Measurements from ENCODE around the gene ANKRD36C.
"Not testable (repeated sequence)": the region's sequence is repeated elsewhere in the genome, so short reads cannot be mapped to it uniquely, and the experiment has no call there.

Gene ANKRD36C

GRCh38 chr2:96008051-96008450 is 16.4 kb upstream of the ANKRD36C start:
- DNase-seq (ENCODE audit: low read depth in 2 of 3, low spot score in 2 of 3) = not testable (repeated sequence)

GRCh38 chr2:96006248-96006647 is 14.6 kb upstream of the ANKRD36C start:
- DNase-seq (ENCODE audit: low read depth in 2 of 3, low spot score in 2 of 3) = not testable (repeated sequence)

DNA sequence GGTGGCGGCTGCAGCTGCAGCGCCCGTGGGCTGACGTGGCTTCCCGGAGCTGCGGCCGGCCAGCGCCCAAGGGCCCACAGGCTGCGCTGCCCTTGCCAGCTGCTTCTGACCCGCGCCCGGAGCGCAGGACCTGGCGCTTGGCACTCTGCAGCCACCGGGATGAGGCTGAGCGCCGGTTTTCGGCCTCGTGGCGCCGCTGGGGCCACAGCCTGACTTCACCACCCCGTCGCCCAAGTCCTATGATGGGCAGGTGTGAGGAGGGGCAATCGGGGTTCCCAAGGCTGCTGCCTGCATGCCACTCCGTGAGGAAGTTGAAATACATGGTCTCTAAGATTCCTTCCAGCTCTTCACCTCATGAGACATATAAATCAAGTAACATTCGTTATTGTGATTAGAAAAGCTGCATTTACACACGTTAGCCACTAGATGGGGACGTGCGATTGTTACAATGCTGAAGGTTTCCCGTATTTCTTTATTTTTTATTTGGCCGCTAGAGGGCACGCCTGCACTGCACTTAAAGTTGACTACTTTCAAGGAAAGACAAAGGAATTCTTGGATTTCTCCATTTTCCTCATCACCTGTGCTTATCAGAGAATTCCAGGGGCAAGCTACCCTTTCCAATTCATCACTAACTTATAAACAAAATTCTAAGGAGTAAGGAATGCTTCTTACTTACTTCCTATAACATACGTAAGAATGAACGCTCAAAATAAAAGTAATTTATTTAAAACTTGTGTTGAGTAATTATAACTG is 1.1 kb upstream of the ANKRD36C start:
- peak in 1 of 3 experiments; percentile 32 for DNase-seq (ENCODE audit: low read depth in 2 of 3, low spot score in 2 of 3)

DNA sequence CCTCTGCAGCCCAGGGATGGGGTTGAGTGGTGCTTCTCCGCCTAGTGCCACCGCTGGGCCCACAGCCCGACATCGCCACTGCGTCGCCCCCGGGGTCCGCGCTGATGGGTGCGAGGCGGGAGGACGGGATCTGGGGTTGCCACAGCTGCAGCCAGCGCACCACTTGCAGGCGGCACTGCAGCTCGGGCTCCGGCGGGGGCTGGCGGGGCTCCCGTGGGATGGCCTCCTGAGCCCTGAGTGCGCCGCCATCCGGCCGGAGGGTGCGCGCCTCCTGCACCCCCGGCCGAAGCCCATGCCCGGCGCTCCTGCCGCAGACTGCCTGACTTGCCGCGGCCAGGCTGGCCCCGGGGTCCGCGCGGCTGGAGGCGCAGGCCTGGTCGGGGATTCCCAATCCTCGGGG is 478 bp upstream of the ANKRD36C start:
- DNase-seq (ENCODE audit: low read depth in 2 of 3, low spot score in 2 of 3) = not testable (repeated sequence)

DNA sequence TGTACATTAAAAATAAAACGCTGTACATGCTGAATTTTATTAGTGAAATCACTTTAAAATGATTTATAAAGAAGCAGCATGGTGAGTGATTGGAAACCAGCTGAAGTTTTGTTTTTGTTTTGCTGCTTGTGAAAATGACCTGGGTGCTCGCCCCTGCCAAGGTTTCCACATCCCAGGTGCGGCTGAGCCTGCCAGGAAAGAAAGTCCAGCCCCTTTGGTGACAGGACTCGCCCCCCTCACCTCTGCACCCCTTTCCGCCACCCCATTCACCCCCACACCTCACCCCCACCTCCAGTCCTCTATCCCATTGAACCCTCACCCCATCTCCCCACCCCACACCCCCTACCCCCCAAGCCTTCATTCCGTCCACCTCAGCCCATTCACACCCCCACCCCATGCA is 740 bp downstream of the ANKRD36C start:
- DNase-seq (ENCODE audit: low read depth in 2 of 3, low spot score in 2 of 3) = not testable (repeated sequence)

DNA sequence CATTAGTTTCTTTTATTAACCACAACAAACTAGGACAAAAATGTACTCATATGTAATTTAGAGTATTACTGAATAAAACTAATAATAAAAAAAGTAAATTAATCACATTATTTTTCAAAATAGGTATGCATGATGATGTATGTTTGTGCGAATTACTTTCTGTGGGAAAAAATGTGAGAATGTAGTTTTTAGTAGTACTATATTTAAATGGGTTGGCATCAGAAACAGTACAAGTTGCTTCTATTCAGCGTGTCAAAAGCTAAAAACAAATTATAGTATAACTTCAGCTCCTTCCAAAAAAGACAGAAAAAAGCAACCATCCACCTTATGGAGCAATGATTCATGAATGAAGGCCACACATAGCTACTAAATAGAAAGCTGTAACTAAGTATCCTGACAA is 40.0 kb downstream of the ANKRD36C start:
- not testable (repeated sequence) for DNase-seq (ENCODE audit: low read depth in 2 of 3, low spot score in 2 of 3)

DNA sequence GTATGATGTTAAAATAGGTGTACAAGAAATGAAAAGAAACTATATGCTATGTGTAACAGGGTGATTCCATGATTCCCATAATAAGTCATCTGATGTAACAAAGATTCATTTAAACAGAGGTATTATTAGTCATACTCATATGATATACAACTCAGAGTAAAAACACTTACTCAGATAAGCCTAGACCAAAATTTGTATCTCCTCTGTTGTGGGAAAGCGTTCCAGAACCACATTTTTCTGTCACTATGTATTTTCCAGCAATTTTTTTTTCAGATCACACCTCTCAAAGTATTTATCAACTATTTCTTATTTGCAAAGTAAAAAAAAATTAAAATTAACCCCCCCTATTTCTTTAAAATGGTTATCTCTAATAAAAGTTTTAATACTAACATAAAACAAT is 43.6 kb downstream of the ANKRD36C start:
- not testable (repeated sequence) for DNase-seq (ENCODE audit: low read depth in 2 of 3, low spot score in 2 of 3)

DNA sequence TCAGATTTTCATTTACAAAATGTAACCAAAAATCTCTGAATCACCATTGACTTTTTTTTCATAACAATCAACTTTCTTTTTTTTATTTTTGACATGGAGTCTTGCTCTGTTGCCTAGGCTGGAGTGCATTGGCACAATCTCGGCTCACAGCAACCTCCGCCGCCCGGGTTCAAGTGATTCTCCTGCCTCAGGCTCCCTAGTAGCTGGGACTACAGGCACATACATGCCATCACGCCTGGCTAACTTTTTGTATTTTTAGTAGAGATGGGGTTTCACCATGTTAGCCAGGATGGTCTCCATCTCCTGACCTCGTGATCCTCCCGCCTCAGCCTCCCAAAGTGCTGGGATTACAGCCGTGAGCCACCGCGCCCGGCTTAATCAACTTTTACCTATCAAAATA is 51.7 kb downstream of the ANKRD36C start:
- DNase-seq (ENCODE audit: low read depth in 2 of 3, low spot score in 2 of 3) = not testable (repeated sequence)

DNA sequence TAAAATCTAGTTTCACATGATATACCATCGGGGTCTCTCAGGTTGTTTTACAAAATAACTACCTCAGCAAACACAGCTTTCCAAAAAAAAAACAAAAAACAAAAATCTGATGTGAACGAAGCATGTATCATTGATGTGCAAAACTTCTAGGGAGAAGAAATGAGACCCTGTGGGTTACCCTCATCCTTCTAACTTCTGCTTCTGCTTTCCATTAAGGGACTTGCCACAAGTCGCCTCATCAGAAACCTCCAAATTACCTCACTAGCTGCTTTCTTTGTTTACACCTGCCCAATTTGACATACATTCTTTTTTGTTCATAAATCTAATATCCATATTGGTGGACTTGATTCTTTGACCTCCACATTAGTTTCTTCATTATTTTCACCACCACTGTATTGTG is 60.9 kb downstream of the ANKRD36C start:
- not testable (repeated sequence) for DNase-seq (ENCODE audit: low read depth in 2 of 3, low spot score in 2 of 3)

DNA sequence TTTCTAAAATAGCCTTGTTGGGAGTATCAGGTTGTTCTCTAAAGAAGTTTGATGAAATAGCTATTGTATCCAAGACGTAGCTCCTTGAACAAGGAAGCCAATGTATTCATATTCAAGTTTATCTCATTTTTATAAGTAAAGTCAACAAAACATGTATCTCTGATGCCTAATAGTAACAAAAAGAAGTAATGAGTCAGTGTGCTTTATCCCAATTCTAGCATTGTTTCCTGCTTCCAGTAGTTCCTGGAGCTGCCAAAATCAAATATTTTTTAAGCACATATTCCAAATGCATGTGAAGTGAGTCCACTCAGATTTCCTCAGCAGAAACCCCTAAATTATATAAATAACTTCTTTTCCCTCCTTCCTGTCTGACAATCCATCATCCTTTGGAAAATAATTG is 74.6 kb downstream of the ANKRD36C start:
- DNase-seq (ENCODE audit: low read depth in 2 of 3, low spot score in 2 of 3) = not testable (repeated sequence)

DNA sequence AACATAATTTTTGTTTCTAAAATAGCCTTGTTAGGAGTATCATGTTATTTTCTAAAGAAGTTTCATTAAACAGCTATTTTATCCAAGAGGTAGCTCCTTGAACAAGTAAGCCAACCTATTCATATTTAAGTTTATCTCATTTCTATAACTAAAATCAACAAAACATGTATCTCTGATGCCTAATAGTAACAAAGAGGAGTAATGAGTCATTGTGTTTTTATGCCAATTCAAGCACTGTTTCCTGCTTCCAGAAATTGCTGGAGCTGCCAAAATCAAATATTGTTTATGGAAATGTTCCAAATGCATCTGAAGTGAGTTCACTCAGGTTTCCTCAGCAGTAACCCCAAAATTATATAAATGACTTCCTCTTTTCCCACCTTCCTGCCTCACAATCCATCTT is 76.5 kb downstream of the ANKRD36C start:
- DNase-seq (ENCODE audit: low read depth in 2 of 3, low spot score in 2 of 3) = not testable (repeated sequence)

GRCh38 chr2:95911431-95911830 is 80.2 kb downstream of the ANKRD36C start:
- DNase-seq (ENCODE audit: low read depth in 2 of 3, low spot score in 2 of 3) = not testable (repeated sequence)

DNA sequence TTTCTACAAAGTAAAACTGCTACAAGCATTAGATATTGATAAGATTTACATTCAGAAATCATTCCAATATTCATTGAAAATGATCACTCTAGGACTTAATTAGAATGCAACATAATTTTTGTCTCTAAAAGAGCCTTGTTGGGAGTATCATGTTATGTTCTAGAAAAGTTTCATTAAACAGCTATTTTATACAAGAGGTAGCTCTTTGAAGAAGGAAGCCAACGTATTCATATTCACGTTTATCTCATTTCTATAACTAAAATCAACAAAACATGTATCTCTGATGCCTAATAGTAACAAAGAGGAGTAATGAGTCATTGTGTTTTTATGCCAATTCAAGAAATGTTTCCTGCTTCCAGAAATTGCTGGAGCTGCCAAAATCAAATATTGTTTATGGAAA is 97.2 kb downstream of the ANKRD36C start:
- DNase-seq (ENCODE audit: low read depth in 2 of 3, low spot score in 2 of 3) = not testable (repeated sequence)

- not testable (repeated sequence) for DNase-seq (ENCODE audit: low read depth in 2 of 3, low spot score in 2 of 3)
Observed at GRCh38 chr2:95867929-95868328, 123.7 kb downstream of the ANKRD36C start.

DNA sequence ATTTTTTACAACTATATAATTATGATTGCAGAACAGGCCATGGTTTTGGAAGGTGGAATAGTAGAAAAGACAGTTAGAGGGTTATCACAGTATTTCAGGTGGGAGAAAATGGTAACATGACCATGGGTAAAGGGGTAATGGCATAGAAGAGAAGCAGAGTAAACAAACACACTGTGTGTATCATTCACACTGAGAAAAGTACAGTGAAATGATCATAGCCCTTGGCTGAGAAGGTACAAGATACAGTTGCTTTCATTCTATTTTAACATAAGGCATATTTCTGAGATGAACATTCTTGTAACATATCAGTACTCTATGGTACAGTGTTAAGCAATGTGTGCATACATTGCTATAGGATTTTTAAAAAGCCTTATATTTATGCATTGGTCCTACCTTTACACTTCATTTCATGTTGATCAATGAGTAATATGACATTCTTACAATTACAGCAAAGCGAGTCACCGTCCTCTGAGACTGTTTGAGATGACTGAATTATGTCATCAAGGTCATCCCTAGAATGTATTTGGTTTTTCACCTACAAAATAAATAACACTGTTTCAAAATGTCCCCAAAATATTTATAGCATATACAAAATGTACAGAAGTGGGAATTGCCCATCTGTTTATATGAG is 124.5 kb downstream of the ANKRD36C start:
- not testable (repeated sequence) for DNase-seq (ENCODE audit: low read depth in 2 of 3, low spot score in 2 of 3)

- not testable (repeated sequence) for DNase-seq (ENCODE audit: low read depth in 2 of 3, low spot score in 2 of 3)
Observed at GRCh38 chr2:95862121-95862520, 129.5 kb downstream of the ANKRD36C start.

GRCh38 chr2:95836151-95836550 is 155.5 kb downstream of the ANKRD36C start:
- no peak for DNase-seq (ENCODE audit: low read depth in 2 of 3, low spot score in 2 of 3)

GRCh38 chr2:95834077-95835013 is 157.3 kb downstream of the ANKRD36C start:
- DNase-seq (ENCODE audit: low read depth in 2 of 3, low spot score in 2 of 3) = not testable (repeated sequence)

DNA sequence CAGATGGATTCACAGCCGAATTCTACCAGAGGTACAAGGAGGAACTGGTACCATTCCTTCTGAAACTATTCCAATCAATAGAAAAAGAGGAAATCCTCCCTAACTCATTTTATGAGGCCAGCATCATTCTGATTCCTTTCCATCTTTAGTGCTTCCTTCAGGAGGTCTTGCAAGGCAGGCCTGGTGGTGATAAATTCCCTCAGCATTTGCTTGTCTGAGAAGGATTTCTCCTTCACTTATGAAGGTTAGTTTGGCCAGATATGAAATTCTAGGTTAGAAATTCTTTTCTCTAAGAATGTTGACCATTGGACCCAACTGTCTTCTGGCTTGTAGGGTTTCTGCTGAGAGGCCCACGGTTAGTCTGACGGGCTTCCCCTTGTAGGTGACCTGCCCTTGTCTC is 167.4 kb downstream of the ANKRD36C start:
- DNase-seq (ENCODE audit: low read depth in 2 of 3, low spot score in 2 of 3) = not testable (repeated sequence)

DNA sequence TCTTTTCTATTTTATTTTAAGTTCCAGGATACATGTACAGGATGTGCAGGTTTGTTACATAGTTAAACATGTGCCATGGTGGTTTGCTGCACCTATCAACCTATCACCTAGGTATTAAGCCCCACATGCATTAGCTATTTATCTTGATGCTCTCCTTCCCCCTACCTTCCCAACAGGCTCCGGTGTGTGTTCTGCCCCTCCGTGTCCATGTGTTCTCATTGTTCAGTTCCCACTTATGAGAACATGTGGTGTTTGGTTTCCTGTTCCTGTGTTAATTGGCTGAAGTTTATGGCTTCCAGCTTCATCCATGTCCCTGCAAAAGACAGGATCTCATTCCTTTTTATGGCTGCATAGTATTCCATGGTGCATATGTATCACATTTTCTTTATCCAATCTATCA is 174.1 kb downstream of the ANKRD36C start:
- DNase-seq (ENCODE audit: low read depth in 2 of 3, low spot score in 2 of 3) = not testable (repeated sequence)

DNA sequence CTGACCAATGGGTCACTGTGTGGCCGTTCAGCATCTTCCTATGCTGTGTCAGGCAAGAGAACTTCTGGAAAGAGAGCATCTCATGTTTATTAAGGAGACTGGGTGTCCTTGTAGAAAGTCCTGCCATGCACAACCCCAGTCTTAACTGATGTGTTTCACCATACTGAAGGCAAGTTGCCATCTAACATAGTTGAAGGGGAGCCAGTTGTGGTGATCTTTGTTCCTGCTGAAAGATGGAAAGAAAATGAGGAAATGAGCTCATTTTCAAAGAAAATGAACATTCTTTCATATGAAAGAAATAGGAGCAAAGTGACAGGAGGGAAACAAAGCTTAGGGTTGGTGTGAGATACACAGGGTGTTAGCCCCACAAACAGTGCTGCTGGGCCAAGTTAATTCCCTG is 178.3 kb downstream of the ANKRD36C start:
- DNase-seq (ENCODE audit: low read depth in 2 of 3, low spot score in 2 of 3) = not testable (repeated sequence)

All from activated CD8-positive, alpha-beta memory T cell treated with anti-CD3 and anti-CD28 coated beads for 48 hours (primary cell).